Neural cell (in vitro differentiated cells): Measurements from ENCODE around the gene ZNF560. TPM values are rescaled to one million over a fixed set of nuclear protein-coding genes. Genes with fewer than 3 reads are reported as not detected.
"Not testable (repeated sequence)": the region's sequence is repeated elsewhere in the genome, so short reads cannot be mapped to it uniquely, and the experiment has no call there.

Experiments
- H2AFZ ChIP-seq: fragments of 200-600, 300-800 bp; sonication (generic), shearing (Covaris generic); 2 replicates; pipeline ENCODE4 v1.6.0; 2014; ENCODE audit warnings: low read depth, mild to moderate bottlenecking, antibody characterized with exemption, low read length, moderate library complexity
- H3F3A ChIP-seq: fragments of 200-600 bp; shearing (Covaris generic); 2 replicates; pipeline ENCODE4 v1.6.1; 2016; ENCODE audit warnings: mild to moderate bottlenecking, moderate library complexity, mixed read lengths, antibody characterized with exemption, low read length; ENCODE audit not compliant: insufficient read depth, poor library complexity, severe bottlenecking
- H3K27ac ChIP-seq: fragments of 200-600, 300-800 bp; sonication (generic), shearing (Covaris generic); 2 replicates; pipeline ENCODE4 v1.5.1; 2014; ENCODE audit warnings: mild to moderate bottlenecking, low read length, moderate library complexity
- H3K27me3 ChIP-seq: fragments of 300-800, 200-600 bp; sonication (generic), shearing (Covaris generic); 2 replicates; pipeline ENCODE4 v1.6.0; 2014; ENCODE audit warnings: mild to moderate bottlenecking, low read depth, low read length, moderate library complexity; ENCODE audit not compliant: insufficient read depth
- H3K36me3 ChIP-seq: fragments of 300-800, 200-600 bp; sonication (generic), shearing (Covaris generic); 2 replicates; pipeline ENCODE4 v1.5.1; 2014; ENCODE audit warnings: mild to moderate bottlenecking, antibody characterized with exemption, low read length, moderate library complexity; ENCODE audit not compliant: insufficient read depth
- H3K4me2 ChIP-seq: fragments of 300-800, 200-600 bp; sonication (generic), shearing (Covaris generic); 2 replicates; pipeline ENCODE4 v1.6.0; 2014; ENCODE audit warnings: mild to moderate bottlenecking, low read length
- H3K4me3 ChIP-seq: fragments of 300-800, 200-600 bp; sonication (generic), shearing (Covaris generic); 2 replicates; pipeline ENCODE4 v1.5.1; 2014; ENCODE audit warnings: mild to moderate bottlenecking, low read length, moderate library complexity
- H3K79me2 ChIP-seq: fragments of 200-600 bp; shearing (Covaris generic); replicated peaks from 2 replicates; pipeline ENCODE4 v1.6.0; 2014; ENCODE audit warnings: mild to moderate bottlenecking, low read length, moderate library complexity; ENCODE audit not compliant: insufficient read depth
- H3K9ac ChIP-seq: fragments of 300-800, 200-600 bp; sonication (generic), shearing (Covaris generic); 2 replicates; pipeline ENCODE4 v1.6.1; 2016; ENCODE audit warnings: mild to moderate bottlenecking, low read length, mixed read lengths
- H3K9me2 ChIP-seq: fragments of 200-600 bp; shearing (Covaris generic); 2 replicates; pipeline ENCODE4 v1.6.1; 2016; ENCODE audit warnings: mild to moderate bottlenecking, low read length, mixed read lengths; ENCODE audit not compliant: insufficient read depth
- H3K9me3 ChIP-seq: fragments of 200-600, 300-800 bp; sonication (generic), shearing (Covaris generic); 2 replicates; pipeline ENCODE4 v1.6.1; 2016; ENCODE audit warnings: mild to moderate bottlenecking, mixed run types, low read length, moderate library complexity, mixed read lengths
- H4K20me1 ChIP-seq: fragments of 200-600 bp; shearing (Covaris generic); 2 replicates; pipeline ENCODE4 v1.6.1; 2016; ENCODE audit warnings: mild to moderate bottlenecking, mixed run types; ENCODE audit not compliant: insufficient read depth
- CTCF ChIP-seq: fragments of 450-650 bp; IDR thresholded peaks from 2 replicates; pipeline ENCODE4 v1.5.1; 2014; ENCODE audit warnings: antibody characterized with exemption, mild to moderate bottlenecking, moderate library complexity; ENCODE audit not compliant: poor library complexity, severe bottlenecking
- EP300 ChIP-seq: fragments of 450-650 bp; conservative IDR thresholded peaks from 2 replicates; pipeline ENCODE4 v1.6.1; 2014; ENCODE audit warnings: antibody characterized with exemption, mild to moderate bottlenecking, moderate library complexity; ENCODE audit not compliant: poor library complexity, severe bottlenecking
- EZH2 ChIP-seq: fragments of 200-600, 300-800 bp; shearing (Covaris generic), sonication (generic); IDR thresholded peaks from 2 replicates; pipeline ENCODE4 v1.6.1; 2014; ENCODE audit warnings: antibody characterized with exemption, low read length, borderline replicate concordance, mild to moderate bottlenecking; ENCODE audit not compliant: insufficient read depth, poor library complexity, severe bottlenecking
- MXI1 ChIP-seq: fragments of 450-650 bp; conservative IDR thresholded peaks from 2 replicates; pipeline ENCODE4 v1.6.1; 2014; ENCODE audit warnings: antibody characterized with exemption, mild to moderate bottlenecking; ENCODE audit not compliant: poor library complexity, severe bottlenecking
- POLR2AphosphoS5 ChIP-seq: IDR thresholded peaks from 2 replicates; pipeline ENCODE4 v1.6.1; 2012
- RAD21 ChIP-seq: fragments of 450-650 bp; conservative IDR thresholded peaks from 2 replicates; pipeline ENCODE4 v1.6.1; 2014; ENCODE audit warnings: antibody characterized with exemption, mild to moderate bottlenecking, moderate library complexity
- REST ChIP-seq: IDR thresholded peaks from 2 replicates; pipeline ENCODE4 v1.6.1; 2012; ENCODE audit warnings: borderline replicate concordance
- SMC3 ChIP-seq: fragments of 450-650 bp; conservative IDR thresholded peaks from 2 replicates; pipeline ENCODE4 v1.6.1; 2014; ENCODE audit warnings: antibody characterized with exemption, mild to moderate bottlenecking, moderate library complexity; ENCODE audit not compliant: poor library complexity
- TAF1 ChIP-seq: IDR thresholded peaks from 2 replicates; pipeline ENCODE4 v1.6.1; 2012; ENCODE audit warnings: low read depth
- polyA minus RNA-seq: library from RNA; depleted of rRNA, polyadenylated mRNA; stranded (reverse); fragments of >200 nt; gene quantifications from 2 replicates; pipeline ENCODE4 v1.2.3, GENCODE V29; 2014
- polyA plus RNA-seq: library from polyadenylated mRNA; depleted of rRNA; stranded (reverse); fragments of >200 nt; gene quantifications from 2 replicates; pipeline ENCODE4 v1.2.3, GENCODE V29; 2014

Gene ZNF560
- 0.52 and 0.61 TPM in 2 replicates for polyA plus RNA-seq
- 0.24 and 0.46 TPM in 2 replicates for polyA minus RNA-seq

GRCh38 chr19:9498183-9498902 lies at the start of gene ZNF560:
Gene ZNF560, minus strand, starts transcription at chr19:9498616. Its CDS starts 23,303 bp downstream, at chr19:9475313.
- no peak within 1 kb of the TSS for H3K4me3 ChIP-seq
- H3K9ac ChIP-seq: no peak within 1 kb of the TSS
- H3K9me3 ChIP-seq: no peaks in the 10 kb centered on the region
- H3F3A ChIP-seq: no peaks in the 10 kb centered on the region
- H3K27ac ChIP-seq: no peak within 1 kb of the TSS
- H4K20me1 ChIP-seq: no peaks in the 10 kb centered on the region
- H2AFZ ChIP-seq: no peak within 1 kb of the TSS
- no peaks in the 10 kb centered on the region for H3K27me3 ChIP-seq
- H3K36me3 ChIP-seq: no peaks in the 10 kb centered on the region
- H3K4me2 ChIP-seq: no peak within 1 kb of the TSS
- TF ChIP-seq EZH2: no peak
- no peak for TF ChIP-seq TAF1
- TF ChIP-seq RAD21: no peak
- TF ChIP-seq REST: no peak
- no peak for TF ChIP-seq SMC3
- no peak for TF ChIP-seq MXI1
- TF ChIP-seq CTCF: no peak
- TF ChIP-seq EP300: no peak
- TF ChIP-seq POLR2AphosphoS5: no peak
- H3K9me2 ChIP-seq: no peaks in the 10 kb centered on the region
- H3K79me2 ChIP-seq: no peaks in the 10 kb centered on the region

GRCh38 chr19:9547870-9548269 lies 49.5 kb upstream of the ZNF560 start:
- no peaks in the 10 kb centered on the region for H3F3A ChIP-seq
- no peak overlapping the region for H3K4me3 ChIP-seq
- H3K9me2 ChIP-seq: no peaks in the 10 kb centered on the region
- no peaks in the 10 kb centered on the region for H4K20me1 ChIP-seq
- H3K27ac ChIP-seq: no peak overlapping the region
- H3K9me3 ChIP-seq: peaks cover 2% of the 10 kb centered on the region
- no peak overlapping the region for H3K4me2 ChIP-seq
- TF ChIP-seq MXI1 (no peak), REST (no peak), RAD21 (no peak), POLR2AphosphoS5 (no peak), EP300 (no peak), SMC3 (no peak), EZH2 (no peak), CTCF (no peak), TAF1 (no peak)
- no peaks in the 10 kb centered on the region for H3K36me3 ChIP-seq
- H3K27me3 ChIP-seq: no peaks in the 10 kb centered on the region
- H2AFZ ChIP-seq: no peak overlapping the region
- H3K9ac ChIP-seq: no peak overlapping the region
- H3K79me2 ChIP-seq: no peaks in the 10 kb centered on the region

- not testable (repeated sequence) for H4K20me1 ChIP-seq, H3K4me2 ChIP-seq, H3K9ac ChIP-seq, H3K36me3 ChIP-seq, H3F3A ChIP-seq, H3K9me2 ChIP-seq, H3K27me3 ChIP-seq, H2AFZ ChIP-seq, H3K27ac ChIP-seq, H3K9me3 ChIP-seq, H3K4me3 ChIP-seq
- H3K79me2 ChIP-seq: peaks cover 25% of the 10 kb centered on the region
Observed at GRCh38 chr19:9541281-9541680, 42.9 kb upstream of the ZNF560 start.
